ENCODE results near the gene ADAMTSL1.

DNA sequence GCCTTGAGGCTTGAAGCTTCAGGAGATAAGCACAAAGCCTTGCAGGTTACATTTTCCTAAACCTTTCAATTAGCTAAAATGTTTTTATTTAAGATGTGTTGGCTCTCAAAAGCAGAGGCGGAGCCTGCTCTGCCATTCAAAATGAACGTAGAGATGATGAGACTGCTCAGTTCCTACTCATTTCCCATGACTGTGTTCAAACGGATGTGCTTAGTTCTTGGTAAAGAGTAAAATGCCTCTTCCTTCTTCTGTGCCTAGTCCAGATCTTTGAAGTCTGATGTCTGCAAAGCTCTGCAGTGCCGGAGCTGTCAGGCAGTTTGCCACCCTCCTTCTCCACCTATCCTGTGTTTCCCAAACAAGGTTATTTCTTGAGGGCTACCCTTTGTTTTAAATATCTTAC lies 46.3 kb upstream of the ADAMTSL1 start:
- TF ChIP-seq, protein P1, sequence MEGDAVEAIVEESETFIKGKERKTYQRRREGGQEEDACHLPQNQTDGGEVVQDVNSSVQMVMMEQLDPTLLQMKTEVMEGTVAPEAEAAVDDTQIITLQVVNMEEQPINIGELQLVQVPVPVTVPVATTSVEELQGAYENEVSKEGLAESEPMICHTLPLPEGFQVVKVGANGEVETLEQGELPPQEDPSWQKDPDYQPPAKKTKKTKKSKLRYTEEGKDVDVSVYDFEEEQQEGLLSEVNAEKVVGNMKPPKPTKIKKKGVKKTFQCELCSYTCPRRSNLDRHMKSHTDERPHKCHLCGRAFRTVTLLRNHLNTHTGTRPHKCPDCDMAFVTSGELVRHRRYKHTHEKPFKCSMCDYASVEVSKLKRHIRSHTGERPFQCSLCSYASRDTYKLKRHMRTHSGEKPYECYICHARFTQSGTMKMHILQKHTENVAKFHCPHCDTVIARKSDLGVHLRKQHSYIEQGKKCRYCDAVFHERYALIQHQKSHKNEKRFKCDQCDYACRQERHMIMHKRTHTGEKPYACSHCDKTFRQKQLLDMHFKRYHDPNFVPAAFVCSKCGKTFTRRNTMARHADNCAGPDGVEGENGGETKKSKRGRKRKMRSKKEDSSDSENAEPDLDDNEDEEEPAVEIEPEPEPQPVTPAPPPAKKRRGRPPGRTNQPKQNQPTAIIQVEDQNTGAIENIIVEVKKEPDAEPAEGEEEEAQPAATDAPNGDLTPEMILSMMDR (IDR thresholded peaks at IDR 0.05; ENCODE audit: borderline replicate concordance, extremely low read depth, low read length, poor library complexity, severe bottlenecking) = no peak
- TF ChIP-seq EZH2 (IDR thresholded peaks at IDR 0.05; ENCODE audit: borderline replicate concordance, low read depth, low read length, severe bottlenecking) = no peak

All from DND-41 (cell line).